Measurements from ENCODE around the gene UGCG. TPM values are rescaled to one million over a fixed set of nuclear protein-coding genes. Genes with fewer than 3 reads are reported as not detected.
A peak's percentile ranks its signal among the peaks of the same experiment; 100 is the strongest.
"Not testable (repeated sequence)": the region's sequence is repeated elsewhere in the genome, so short reads cannot be mapped to it uniquely, and the experiment has no call there.

UGCG gene
- total and polyA plus RNA-seq, 8 donors, result 13.7 to 182 (median 19.7) TPM

- Histone ChIP-seq H3K27me3 (no peaks in the 10 kb centered on the region), H3K27ac (peak overlapping the region in 2 of 5 donors; percentile 59 to 82), H3K36me3 (no peaks in the 10 kb centered on the region), H3K4me3 (no peak overlapping the region), H3K4me1 (peaks cover 0 to 12% (median 4%) of the 10 kb centered on the region in 4 donors), H3K9me3 (no peaks in the 10 kb centered on the region)
- 48 to 66% (median 61%) methylated on average over 2 of the region's 2 CpGs for WGBS, 5 donors
- intact Hi-C loops (cut with DNase I; ENCODE audit: low total_unique reads), result no loop called here
- TF ChIP-seq CTCF (IDR thresholded peaks at IDR 0.05) (no peak), EP300 (IDR thresholded peaks at IDR 0.05) (no peak)
- DNase-seq, result no peak
Observed at GRCh38 chr9:111890334-111890733, 6.3 kb upstream of the UGCG start.

GRCh38 chr9:111890867-111891266, 5.7 kb upstream of the UGCG start:
- H3K9me3 ChIP-seq; DNase-seq; intact Hi-C loops (cut with DNase I; ENCODE audit: low total_unique reads); H3K27me3 ChIP-seq; H3K36me3 ChIP-seq; H3K4me3 ChIP-seq: not testable (repeated sequence)
- Histone ChIP-seq H3K4me1 (peaks cover 0 to 18% (median 9%) of the 10 kb centered on the region in 4 donors), H3K27ac (peak overlapping the region; percentile 59 to 82 (median 75))
- 82 to 88% (median 85%) methylated on average over 2 to 3 of the region's 3 CpGs for WGBS, 5 donors

GRCh38 chr9:111891910-111892499, 4.6 kb upstream of the UGCG start:
- peak; percentile 82 to 84 for DNase-seq
- TF ChIP-seq EP300 (IDR thresholded peaks at IDR 0.05), result no peak
- no peak for TF ChIP-seq CTCF (IDR thresholded peaks at IDR 0.05)
- TF ChIP-seq POLR2AphosphoS5 (IDR thresholded peaks at IDR 0.05), result peak in 2 of 3 donors; percentile 42 to 72
- TF ChIP-seq POLR2A (IDR thresholded peaks at IDR 0.05), result no peak
- Histone ChIP-seq H3K4me1 (peaks cover 3 to 20% (median 11%) of the 10 kb centered on the region in 4 donors), H3K27me3 (no peaks in the 10 kb centered on the region), H3K4me3 (no peak overlapping the region), H3K9me3 (no peaks in the 10 kb centered on the region), H3K36me3 (no peaks in the 10 kb centered on the region), H3K27ac (peak overlapping the region; percentile 58 to 82 (median 63))
- 26 to 62% (median 51%) methylated on average over 11 of the region's 11 CpGs for WGBS, 5 donors
- intact Hi-C loops (cut with DNase I; ENCODE audit: low total_unique reads), result no loop called here

- Histone ChIP-seq H3K36me3 (no peaks in the 10 kb centered on the region), H3K4me3 (peak overlapping the region; percentile 72 to 96 (median 92)), H3K4me1 (peaks cover 34 to 51% (median 40%) of the 10 kb centered on the region in 4 donors), H3K27ac (peak overlapping the region; percentile 96 to 99 (median 99)), H3K9me3 (no peaks in the 10 kb centered on the region), H3K27me3 (no peaks in the 10 kb centered on the region)
- WGBS, 5 donors, result 0% methylated on average over 20 to 68 of the region's 68 CpGs
- DNase-seq, result peak in 1 of 2 donors; percentile 89
- intact Hi-C loops (cut with DNase I; ENCODE audit: low total_unique reads), result no loop called here
- TF ChIP-seq POLR2A (IDR thresholded peaks at IDR 0.05) (no peak), EP300 (IDR thresholded peaks at IDR 0.05) (no peak), POLR2AphosphoS5 (IDR thresholded peaks at IDR 0.05) (no peak), CTCF (IDR thresholded peaks at IDR 0.05) (no peak)
Observed at GRCh38 chr9:111896942-111897600, 457 bp downstream of the UGCG start.
